Measurements from ENCODE around the gene NIF3L1.

DNA sequence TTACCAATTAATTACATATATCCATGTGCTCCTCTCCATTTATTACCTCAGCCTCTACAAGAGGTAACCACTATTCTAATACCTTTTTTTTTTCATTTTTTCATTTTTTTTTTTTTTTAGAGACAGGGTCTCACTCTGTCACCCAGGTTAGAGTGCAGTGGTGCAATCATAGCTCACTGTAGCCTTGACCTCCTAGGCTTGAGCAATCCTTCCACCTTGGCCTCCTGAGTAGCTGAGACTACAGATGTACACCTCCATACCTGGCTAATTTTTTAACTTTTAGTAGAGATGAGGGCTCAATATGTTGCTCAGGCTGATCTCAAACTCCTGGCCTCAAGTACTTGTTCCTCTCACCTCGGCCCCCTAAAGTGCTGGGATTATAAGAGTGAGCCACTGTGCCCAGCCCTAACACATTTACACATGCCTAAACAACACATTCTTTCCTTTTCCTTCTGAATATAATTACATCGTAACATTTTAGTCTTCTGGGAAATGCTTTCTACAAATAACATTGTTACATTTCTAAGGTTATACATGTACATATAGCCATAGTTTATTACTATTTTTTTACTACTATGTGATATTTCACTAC is 10.8 kb upstream of the NIF3L1 start:
- TF ChIP-seq, protein P1, sequence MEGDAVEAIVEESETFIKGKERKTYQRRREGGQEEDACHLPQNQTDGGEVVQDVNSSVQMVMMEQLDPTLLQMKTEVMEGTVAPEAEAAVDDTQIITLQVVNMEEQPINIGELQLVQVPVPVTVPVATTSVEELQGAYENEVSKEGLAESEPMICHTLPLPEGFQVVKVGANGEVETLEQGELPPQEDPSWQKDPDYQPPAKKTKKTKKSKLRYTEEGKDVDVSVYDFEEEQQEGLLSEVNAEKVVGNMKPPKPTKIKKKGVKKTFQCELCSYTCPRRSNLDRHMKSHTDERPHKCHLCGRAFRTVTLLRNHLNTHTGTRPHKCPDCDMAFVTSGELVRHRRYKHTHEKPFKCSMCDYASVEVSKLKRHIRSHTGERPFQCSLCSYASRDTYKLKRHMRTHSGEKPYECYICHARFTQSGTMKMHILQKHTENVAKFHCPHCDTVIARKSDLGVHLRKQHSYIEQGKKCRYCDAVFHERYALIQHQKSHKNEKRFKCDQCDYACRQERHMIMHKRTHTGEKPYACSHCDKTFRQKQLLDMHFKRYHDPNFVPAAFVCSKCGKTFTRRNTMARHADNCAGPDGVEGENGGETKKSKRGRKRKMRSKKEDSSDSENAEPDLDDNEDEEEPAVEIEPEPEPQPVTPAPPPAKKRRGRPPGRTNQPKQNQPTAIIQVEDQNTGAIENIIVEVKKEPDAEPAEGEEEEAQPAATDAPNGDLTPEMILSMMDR (IDR thresholded peaks at IDR 0.05; ENCODE audit: low read length) = no peak
- TF ChIP-seq EZH2 (IDR thresholded peaks at IDR 0.05; ENCODE audit: borderline replicate concordance, low read length) = no peak
